Mesenchymal stem cell (in vitro differentiated cells and primary cell): ENCODE measurements around the gene WSCD2.

Source experiments
- DNase-seq: peaks from one replicate; pipeline ENCODE4 v3.0.0-alpha.2; 2013
- H2AFZ ChIP-seq: one replicate; pipeline ENCODE4 v1.6.1; 2013; ENCODE audit warnings: low read depth, mild to moderate bottlenecking, control low read depth, inconsistent platforms, low read length, moderate library complexity
- H2AK5ac ChIP-seq: 2 replicates; pipeline ENCODE4 v1.6.1; 2013; ENCODE audit warnings: low read length, moderate library complexity, mild to moderate bottlenecking, inconsistent platforms; ENCODE audit not compliant: severe bottlenecking
- H2BK120ac ChIP-seq: one replicate; pipeline ENCODE4 v1.6.1; 2013; ENCODE audit warnings: low read depth, mild to moderate bottlenecking, inconsistent platforms, low read length, moderate library complexity
- H2BK12ac ChIP-seq, 2 experiments: one replicate each; pipeline ENCODE4 v1.6.1; 2013; ENCODE audit warnings: inconsistent platforms in 2 of 2, low read length in 2 of 2, mild to moderate bottlenecking in 2 of 2, moderate library complexity in 2 of 2, control low read depth in 1 of 2
- H2BK15ac ChIP-seq: one replicate; pipeline ENCODE4 v1.6.1; 2013; ENCODE audit warnings: mild to moderate bottlenecking, low read depth, inconsistent platforms; ENCODE audit not compliant: poor library complexity, severe bottlenecking
- H2BK5ac ChIP-seq: 2 replicates; pipeline ENCODE4 v1.6.1; 2013; ENCODE audit warnings: low read depth, mild to moderate bottlenecking, low read length, control low read depth, inconsistent platforms; ENCODE audit not compliant: poor library complexity, severe bottlenecking
- H3K14ac ChIP-seq, 2 experiments: one replicate each; pipeline ENCODE4 v1.6.1; 2013; ENCODE audit warnings: inconsistent platforms in 2 of 2, low read length in 2 of 2, control low read depth in 1 of 2, mild to moderate bottlenecking in 1 of 2, moderate library complexity in 1 of 2
- H3K18ac ChIP-seq, 2 experiments: one replicate each; pipeline ENCODE4 v1.6.1; 2013; ENCODE audit warnings: inconsistent platforms in 2 of 2, low read length in 2 of 2, control low read depth in 1 of 2, low read depth in 1 of 2, mild to moderate bottlenecking in 1 of 2
- H3K23ac ChIP-seq, 2 experiments: one replicate each; pipeline ENCODE4 v1.6.1; 2013; ENCODE audit warnings: inconsistent platforms in 2 of 2, low read length in 2 of 2, mild to moderate bottlenecking in 2 of 2, moderate library complexity in 2 of 2, control low read depth in 1 of 2
- H3K27ac ChIP-seq: 2 replicates; pipeline ENCODE4 v1.5.1; 2013; ENCODE audit warnings: mild to moderate bottlenecking, moderate library complexity, low read length, control low read depth, inconsistent platforms; ENCODE audit not compliant: poor library complexity, severe bottlenecking
- H3K27me3 ChIP-seq, 2 experiments: 2 replicates each; pipeline versions ENCODE4 v1.6.1 to v1.7.0; 2013; ENCODE audit warnings: low read length in 2 of 2, mild to moderate bottlenecking in 2 of 2, moderate library complexity in 2 of 2, control low read depth in 1 of 2, inconsistent platforms in 1 of 2; ENCODE audit not compliant: control insufficient read depth in 1 of 2, insufficient read depth in 1 of 2
- H3K36me3 ChIP-seq, 2 experiments: 2 replicates each; pipeline versions ENCODE4 v1.6.1 to v1.7.0; 2013; ENCODE audit warnings: low read length in 2 of 2, control low read depth in 1 of 2, inconsistent platforms in 1 of 2, low read depth in 1 of 2, mild to moderate bottlenecking in 1 of 2; ENCODE audit not compliant: insufficient read depth in 2 of 2, control insufficient read depth in 1 of 2
- H3K4ac ChIP-seq, 2 experiments: one replicate each; pipeline ENCODE4 v1.6.1; 2013; ENCODE audit warnings: inconsistent platforms in 2 of 2, low read length in 2 of 2, mild to moderate bottlenecking in 2 of 2, moderate library complexity in 2 of 2, control low read depth in 1 of 2, low read depth in 1 of 2
- H3K4me1 ChIP-seq: 2 replicates; pipeline ENCODE4 v1.6.1; 2013; ENCODE audit warnings: low read depth, low read length, control low read depth; ENCODE audit not compliant: control insufficient read depth, insufficient read depth
- H3K4me2 ChIP-seq: 2 replicates; pipeline ENCODE4 v1.6.1; 2013; ENCODE audit warnings: low read length, mild to moderate bottlenecking, inconsistent platforms; ENCODE audit not compliant: poor library complexity, severe bottlenecking
- H3K4me3 ChIP-seq, 2 experiments: 2 replicates each; pipeline versions ENCODE4 v1.5.1 to v1.7.0; 2013; ENCODE audit warnings: low read length in 2 of 2, mild to moderate bottlenecking in 2 of 2, control low read depth in 1 of 2, low read depth in 1 of 2; ENCODE audit not compliant: insufficient read depth in 1 of 2
- H3K79me1 ChIP-seq: replicated peaks from 2 replicates; pipeline ENCODE4 v1.6.1; 2013; ENCODE audit warnings: mild to moderate bottlenecking, control low read depth, low read length, inconsistent platforms; ENCODE audit not compliant: poor library complexity, severe bottlenecking
- H3K9ac ChIP-seq: 2 replicates; pipeline ENCODE4 v1.7.0; 2013; ENCODE audit warnings: mild to moderate bottlenecking, low read length, moderate library complexity
- H3K9me3 ChIP-seq: 2 replicates; pipeline ENCODE4 v1.7.0; 2013; ENCODE audit warnings: mild to moderate bottlenecking, low read length; ENCODE audit not compliant: control insufficient read depth
- H4K8ac ChIP-seq: one replicate; pipeline ENCODE4 v1.6.1; 2013; ENCODE audit warnings: inconsistent platforms, mild to moderate bottlenecking, low read length, moderate library complexity
- H4K91ac ChIP-seq: one replicate; pipeline ENCODE4 v1.6.1; 2013; ENCODE audit warnings: mild to moderate bottlenecking, low read length, inconsistent platforms
- WGBS: methylation state at CpG from one replicate; pipeline ENCODE4 v1.1.7; 2013; ENCODE audit warnings: mixed read lengths; 5-methylcytosine and 5-hydroxymethylcytosine counted together

The WSCD2 gene

GRCh38 chr12:108269224-108269623, 140.1 kb downstream of the WSCD2 start:
- H2BK15ac ChIP-seq = no peak overlapping the region

GRCh38 chr12:108270035-108270848, 141.2 kb downstream of the WSCD2 start:
- no peak overlapping the region for H3K4me3 ChIP-seq
- H3K27me3 ChIP-seq = peaks cover 0 to 33% of the 10 kb centered on the region in 2 experiments
- H3K4me2 ChIP-seq = no peak overlapping the region
- WGBS = 41% methylated on average over 2 of the region's 2 CpGs
- H2AFZ ChIP-seq = no peak overlapping the region
- no peak overlapping the region for H2BK120ac ChIP-seq
- H3K14ac ChIP-seq = no peak overlapping the region
- no peak overlapping the region for H4K8ac ChIP-seq
- no peak overlapping the region for H4K91ac ChIP-seq
- no peak overlapping the region for H3K18ac ChIP-seq
- no peaks in the 10 kb centered on the region for H3K4me1 ChIP-seq
- peaks cover 8% of the 10 kb centered on the region for H3K9me3 ChIP-seq
- no peak overlapping the region for H2BK5ac ChIP-seq
- no peak for DNase-seq
- H3K79me1 ChIP-seq = no peaks in the 10 kb centered on the region
- H3K27ac ChIP-seq = no peak overlapping the region
- no peak overlapping the region for H2BK15ac ChIP-seq
- no peak overlapping the region for H3K9ac ChIP-seq
- H3K23ac ChIP-seq = no peak overlapping the region
- H3K36me3 ChIP-seq = no peaks in the 10 kb centered on the region
- H3K4ac ChIP-seq = no peak overlapping the region
- H2BK12ac ChIP-seq = no peak overlapping the region
- H2AK5ac ChIP-seq = no peak overlapping the region

More at GRCh38 chr12:108269224-108269623, 140.1 kb downstream of the WSCD2 start:
- Histone ChIP-seq H3K9ac (no peak overlapping the region), H3K9me3 (peaks cover 4% of the 10 kb centered on the region), H3K4me1 (no peaks in the 10 kb centered on the region), H3K4me3 (no peak overlapping the region), H3K27me3 (peaks cover 0 to 29% of the 10 kb centered on the region in 2 experiments), H3K18ac (no peak overlapping the region), H3K4me2 (no peak overlapping the region), H3K79me1 (no peaks in the 10 kb centered on the region), H2BK120ac (no peak overlapping the region), H3K23ac (no peak overlapping the region), H2AFZ (no peak overlapping the region), H4K8ac (no peak overlapping the region), H3K27ac (no peak overlapping the region), H2AK5ac (no peak overlapping the region), H2BK5ac (no peak overlapping the region), H3K36me3 (no peaks in the 10 kb centered on the region), H3K4ac (no peak overlapping the region), H3K14ac (no peak overlapping the region), H4K91ac (no peak overlapping the region), H2BK12ac (no peak overlapping the region)
- DNase-seq = no peak
- 46% methylated on average over 1 of the region's 1 CpG for WGBS

- Histone ChIP-seq H3K4me1 (no peaks in the 10 kb centered on the region), H3K79me1 (no peaks in the 10 kb centered on the region), H3K14ac (no peak overlapping the region), H3K36me3 (no peaks in the 10 kb centered on the region), H3K23ac (no peak overlapping the region), H3K4ac (no peak overlapping the region), H4K91ac (no peak overlapping the region), H2BK5ac (no peak overlapping the region), H2BK120ac (no peak overlapping the region), H2BK12ac (no peak overlapping the region), H3K4me2 (no peak overlapping the region), H4K8ac (no peak overlapping the region), H3K9ac (no peak overlapping the region), H3K4me3 (no peak overlapping the region), H2AFZ (no peak overlapping the region), H3K18ac (no peak overlapping the region), H3K27ac (no peak overlapping the region), H2AK5ac (no peak overlapping the region), H2BK15ac (no peak overlapping the region), H3K27me3 (peaks cover 0 to 34% of the 10 kb centered on the region in 2 experiments), H3K9me3 (peaks cover 8% of the 10 kb centered on the region)
- DNase-seq = no peak
- 100% methylated on average over 1 of the region's 2 CpGs for WGBS
Observed at GRCh38 chr12:108270849-108271143, 141.7 kb downstream of the WSCD2 start.

GRCh38 chr12:108271951-108272872, 143.1 kb downstream of the WSCD2 start:
- no peak overlapping the region for H2BK15ac ChIP-seq
- no peak overlapping the region for H3K4me3 ChIP-seq
- no peak overlapping the region for H2AFZ ChIP-seq
- H3K79me1 ChIP-seq = no peaks in the 10 kb centered on the region
- no peak overlapping the region for H3K23ac ChIP-seq
- no peak overlapping the region for H3K4ac ChIP-seq
- H3K9me3 ChIP-seq = peaks cover 8% of the 10 kb centered on the region
- no peak overlapping the region for H2BK5ac ChIP-seq
- no peaks in the 10 kb centered on the region for H3K36me3 ChIP-seq
- H3K18ac ChIP-seq = no peak overlapping the region
- H2BK120ac ChIP-seq = no peak overlapping the region
- no peaks in the 10 kb centered on the region for H3K4me1 ChIP-seq
- no peak overlapping the region for H4K91ac ChIP-seq
- peaks cover 0 to 30% of the 10 kb centered on the region in 2 experiments for H3K27me3 ChIP-seq
- no peak overlapping the region for H3K27ac ChIP-seq
- H3K4me2 ChIP-seq = no peak overlapping the region
- H3K9ac ChIP-seq = no peak overlapping the region
- no peak for DNase-seq
- WGBS = 40% methylated on average over 2 of the region's 6 CpGs
- no peak overlapping the region for H2AK5ac ChIP-seq
- H2BK12ac ChIP-seq = no peak overlapping the region
- H3K14ac ChIP-seq = no peak overlapping the region
- H4K8ac ChIP-seq = no peak overlapping the region
